H1 (cell line): ENCODE data around the gene ERFE. TPM values are rescaled to one million over a fixed set of nuclear protein-coding genes. Genes with fewer than 3 reads are reported as not detected.

Experiments used
- KDM4A ChIP-seq: IDR thresholded peaks from one replicate; pipeline ENCODE4 v1.7.1; 2012; ENCODE audit warnings: low read depth, mild to moderate bottlenecking, moderate library complexity, low read length, inconsistent platforms; ENCODE audit not compliant: severe bottlenecking
- polyA plus RNA-seq, 7 experiments: library from polyadenylated mRNA; depleted of rRNA in 3 of 7; stranded (reverse) in 5 of 7; unstranded in 2 of 7; fragments of >200 nt in 5 of 7; fragments of 200-250 nt in 2 of 7; gene quantifications; 1 replicate in 5 of 7; 2 replicates in 1 of 7; 4 replicates in 1 of 7; pipeline versions ENCODE4 v1.2.1 to v1.2.3, GENCODE V29; 2011 to 2013; ENCODE audit warnings: missing spikeins in 2 of 7, mixed read lengths in 2 of 7
- total RNA-seq: library from RNA; stranded (reverse); fragmentation: NEBNext Ultra II Directional; extraction: Animal tissue kit (Norgen Biotek cat#: 25700); gene quantifications from 2 replicates; pipeline ENCODE4 v1.2.1, GENCODE V29; 2021

The ERFE gene
- total and polyA plus RNA-seq, 2 of the 8 experiments (the other 6 are each of a cell fraction or from before 2014, with no cell fraction given), result 2.5 to 3.6 TPM

- TF ChIP-seq KDM4A, result no peak
Observed at GRCh38 chr2:238182362-238182761, 23.6 kb downstream of the ERFE start (continued).
